ENCODE data around the gene RNH1.

GRCh38 chr11:551131-551530, 44.1 kb upstream of the RNH1 start:
- TF ChIP-seq, protein P1, sequence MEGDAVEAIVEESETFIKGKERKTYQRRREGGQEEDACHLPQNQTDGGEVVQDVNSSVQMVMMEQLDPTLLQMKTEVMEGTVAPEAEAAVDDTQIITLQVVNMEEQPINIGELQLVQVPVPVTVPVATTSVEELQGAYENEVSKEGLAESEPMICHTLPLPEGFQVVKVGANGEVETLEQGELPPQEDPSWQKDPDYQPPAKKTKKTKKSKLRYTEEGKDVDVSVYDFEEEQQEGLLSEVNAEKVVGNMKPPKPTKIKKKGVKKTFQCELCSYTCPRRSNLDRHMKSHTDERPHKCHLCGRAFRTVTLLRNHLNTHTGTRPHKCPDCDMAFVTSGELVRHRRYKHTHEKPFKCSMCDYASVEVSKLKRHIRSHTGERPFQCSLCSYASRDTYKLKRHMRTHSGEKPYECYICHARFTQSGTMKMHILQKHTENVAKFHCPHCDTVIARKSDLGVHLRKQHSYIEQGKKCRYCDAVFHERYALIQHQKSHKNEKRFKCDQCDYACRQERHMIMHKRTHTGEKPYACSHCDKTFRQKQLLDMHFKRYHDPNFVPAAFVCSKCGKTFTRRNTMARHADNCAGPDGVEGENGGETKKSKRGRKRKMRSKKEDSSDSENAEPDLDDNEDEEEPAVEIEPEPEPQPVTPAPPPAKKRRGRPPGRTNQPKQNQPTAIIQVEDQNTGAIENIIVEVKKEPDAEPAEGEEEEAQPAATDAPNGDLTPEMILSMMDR (IDR thresholded peaks at IDR 0.05; ENCODE audit: low read depth, low read length, poor library complexity, severe bottlenecking), result no peak
- no peak for TF ChIP-seq EZH2phosphoT487 (IDR thresholded peaks at IDR 0.05; ENCODE audit: borderline replicate concordance, low read length)
